Heart left ventricle (tissue), 16 donors: ENCODE data around the gene ZNF22. TPM values are rescaled to one million over a fixed set of nuclear protein-coding genes. Genes with fewer than 3 reads are reported as not detected.

Experiments
- ATAC-seq, 4 donors: fragments of 200-7000 bp; cut with Tn5 transposase; one replicate each; pipeline ENCODE4 v1.9.1; 2020 to 2022; ENCODE audit warnings: moderate library complexity in 4 of 4, mild to moderate bottlenecking in 3 of 4, moderate number of reproducible peaks in 1 of 4
- DNase-seq, 5 donors: peaks; one replicate each; pipeline ENCODE4 v3.0.0-alpha.2; 2020
- H3K27ac ChIP-seq, 12 donors: fragments of 200-600 bp; sonication (generic) in 4 of 12; one replicate each; pipeline versions ENCODE4 v1.5.0 to v1.8.0; 2016 to 2022; ENCODE audit warnings: mild to moderate bottlenecking in 2 of 12
- H3K27me3 ChIP-seq, 9 donors: fragments of 200-600 bp; sonication (generic) in 2 of 9; one replicate each; pipeline versions ENCODE4 v1.5.1 to v1.8.0; 2016 to 2022; ENCODE audit warnings: mild to moderate bottlenecking in 3 of 9
- H3K36me3 ChIP-seq, 9 donors: fragments of 200-600 bp; sonication (generic) in 2 of 9; one replicate each; pipeline versions ENCODE4 v1.5.0 to v1.8.0; 2018 to 2022; ENCODE audit warnings: mild to moderate bottlenecking in 2 of 9
- H3K4me1 ChIP-seq, 12 donors: fragments of 200-600 bp; sonication (generic) in 4 of 12; one replicate each; pipeline versions ENCODE4 v1.5.0 to v1.8.0; 2016 to 2022; ENCODE audit warnings: mild to moderate bottlenecking in 3 of 12
- H3K4me3 ChIP-seq, 12 donors: fragments of 200-600 bp; sonication (generic) in 4 of 12; one replicate each; pipeline versions ENCODE4 v1.5.0 to v1.8.0; 2017 to 2022; ENCODE audit warnings: mild to moderate bottlenecking in 9 of 12, moderate library complexity in 4 of 12
- H3K9me3 ChIP-seq, 12 donors: fragments of 200-600 bp; sonication (generic) in 4 of 12; one replicate each; pipeline versions ENCODE4 v1.5.0 to v1.8.0; 2016 to 2022; ENCODE audit warnings: mild to moderate bottlenecking in 1 of 12
- POLR2A ChIP-seq, 2 donors: fragments of 450-650 bp; IDR thresholded peaks; one replicate each; pipeline ENCODE4 v1.6.1; 2017; ENCODE audit warnings: antibody characterized with exemption in 2 of 2, mild to moderate bottlenecking in 2 of 2, moderate library complexity in 2 of 2
- WGBS, 4 donors: extraction: QIAGEN DNeasy Blood & Tissue Kit in 2 of 4; methylation state at CpG; one replicate each; pipeline versions ENCODE4 v1.1.5 to v1.1.7; 2013 to 2018; 5-methylcytosine and 5-hydroxymethylcytosine counted together
- intact Hi-C, 10 donors: fragments of 100-400 bp; cut with DNase I; formaldehyde crosslinking; loops; one replicate each; pipeline versions ENCODE4 v1.11.1 to v1.14.2; 2022
- polyA plus RNA-seq, 2 donors: library from polyadenylated mRNA; stranded (reverse); fragments of 200-250 nt; gene quantifications; one replicate each; pipeline ENCODE4 v1.2.3, GENCODE V29; 2013
- total RNA-seq, 9 donors: library from RNA; depleted of rRNA in 2 of 9; stranded (reverse); fragments of >200 nt in 2 of 9; fragmentation: NEBNext Ultra II Directional in 3 of 9; extraction: Animal tissue kit (Norgen Biotek cat#: 25700) in 3 of 9; gene quantifications; one replicate each; pipeline versions ENCODE4 v1.1.0 to v1.2.4, GENCODE V29; 2016 to 2023
- TF ChIP-seq, protein P1 (sequence below), 12 donors: fragments of 200-600 bp; sonication (generic) in 4 of 12; IDR thresholded peaks; one replicate each; pipeline versions ENCODE4 v1.5.0 to v1.8.0; 2018 to 2022; ENCODE audit warnings: antibody characterized with exemption in 12 of 12, mild to moderate bottlenecking in 5 of 12
- donor health status: ischemic (EF 13 %, LVEDD 7.1; RV severe dilation, severe dysfunction).
- donor health status: healthy with polysubstance abuse.
- donor health status: DM: no; HTN: yes; CAD: no.
- donor health status: DM: no; HTN: no; CAD: no.
- donor health status: ischemic (EF 25% LVEDD 6.9; RV normal size, moderate dysfunction).
- donor health status: ischemic (EF 25% LVEDD 5.7; RV mildly dilated, moderate dysfunction).
- donor health status: healthy.
- donor health status: DM: yes; HTN: yes; CAD: no.
- donor health status: ischemic (EF 35%, LVEDD 5.7; RV mildly dilated, moderate dysfunction).
- donor health status: nonischemic (EF 11% LVEDD 7.7; RV severe dilation, severe dysfunction).
- donor health status: DM: yes; HTN: yes; CAD: no.
- donor health status: PGD.
- donor health status: ischemic (EF 29% LVEDD 5.4; RV normal size, mild dysfunction).
- donor health status: nonischemic (EF 23%, LVEDD 6.1; RV moderate dilation, normal function).

Gene ZNF22
- total and polyA plus RNA-seq, 11 donors, result 12.6 to 17.5 (median 14.6) TPM

DNA sequence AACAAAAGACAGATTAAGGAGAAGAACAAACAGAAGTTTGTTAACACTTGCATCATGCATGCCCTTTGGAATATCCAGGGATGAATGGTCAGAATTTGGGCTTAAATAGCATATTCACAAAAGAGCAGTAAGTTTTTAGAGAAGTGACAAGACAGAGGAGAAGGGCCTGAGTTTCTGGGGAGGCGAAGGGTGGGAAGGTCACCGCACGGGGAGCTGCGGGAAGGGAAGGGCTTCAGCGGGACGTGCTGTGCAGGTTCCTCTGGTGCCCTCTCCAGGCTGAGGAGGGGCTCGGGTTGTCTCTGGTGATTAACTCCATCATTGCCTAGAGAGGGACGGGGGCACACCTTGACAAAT lies 10.4 kb upstream of the ZNF22 start:
- Histone ChIP-seq H3K27ac (peak overlapping the region in 11 of 12 donors; percentile 0 to 96 (median 64)), H3K27me3 (no peaks in the 10 kb centered on the region), H3K4me1 (peaks cover 9 to 82% (median 64%) of the 10 kb centered on the region in 12 donors), H3K4me3 (no peak overlapping the region), H3K9me3 (no peaks in the 10 kb centered on the region), H3K36me3 (peaks cover 0 to 94% (median 73%) of the 10 kb centered on the region in 9 donors)
- DNase-seq (peak in 3 of 5 donors; percentile 37 to 64 (median 51)), ATAC-seq (peak; percentile 23 to 63 (median 43))
- TF ChIP-seq, protein P1, sequence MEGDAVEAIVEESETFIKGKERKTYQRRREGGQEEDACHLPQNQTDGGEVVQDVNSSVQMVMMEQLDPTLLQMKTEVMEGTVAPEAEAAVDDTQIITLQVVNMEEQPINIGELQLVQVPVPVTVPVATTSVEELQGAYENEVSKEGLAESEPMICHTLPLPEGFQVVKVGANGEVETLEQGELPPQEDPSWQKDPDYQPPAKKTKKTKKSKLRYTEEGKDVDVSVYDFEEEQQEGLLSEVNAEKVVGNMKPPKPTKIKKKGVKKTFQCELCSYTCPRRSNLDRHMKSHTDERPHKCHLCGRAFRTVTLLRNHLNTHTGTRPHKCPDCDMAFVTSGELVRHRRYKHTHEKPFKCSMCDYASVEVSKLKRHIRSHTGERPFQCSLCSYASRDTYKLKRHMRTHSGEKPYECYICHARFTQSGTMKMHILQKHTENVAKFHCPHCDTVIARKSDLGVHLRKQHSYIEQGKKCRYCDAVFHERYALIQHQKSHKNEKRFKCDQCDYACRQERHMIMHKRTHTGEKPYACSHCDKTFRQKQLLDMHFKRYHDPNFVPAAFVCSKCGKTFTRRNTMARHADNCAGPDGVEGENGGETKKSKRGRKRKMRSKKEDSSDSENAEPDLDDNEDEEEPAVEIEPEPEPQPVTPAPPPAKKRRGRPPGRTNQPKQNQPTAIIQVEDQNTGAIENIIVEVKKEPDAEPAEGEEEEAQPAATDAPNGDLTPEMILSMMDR (IDR thresholded peaks at IDR 0.05), result peak in 11 of 12 donors; percentile 22 to 61 (median 44)
- no peak for TF ChIP-seq POLR2A (IDR thresholded peaks at IDR 0.05)
- WGBS, 4 donors, result 13 to 40% (median 21%) methylated on average over 8 of the region's 8 CpGs
- intact Hi-C loops, result loop anchor here in 3 of 10 donors (1.0 to 10.0 kb wide), 4 partner anchors 58 to 1315 kb away; no protein-coding TSS in a partner anchor

DNA sequence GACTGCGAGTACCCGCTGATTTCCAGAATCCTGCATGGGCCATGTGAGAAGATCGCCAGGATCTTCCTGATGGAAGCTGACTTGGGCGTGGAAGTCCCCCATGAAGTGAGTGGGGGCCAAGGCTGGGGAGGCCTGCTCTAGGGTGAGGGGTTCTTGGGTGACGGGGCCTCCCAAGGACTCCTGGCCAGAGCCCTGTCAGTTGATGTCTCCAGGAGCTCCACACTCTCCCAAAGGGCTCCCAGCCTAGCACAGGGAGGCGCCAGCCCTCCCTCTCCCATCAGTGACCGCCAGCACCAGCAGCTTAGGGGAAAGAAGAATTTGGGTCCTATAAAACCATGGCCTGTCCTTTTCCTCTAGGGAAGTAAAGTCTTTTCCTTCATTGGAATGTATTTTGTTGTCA lies 9.8 kb upstream of the ZNF22 start:
- intact Hi-C loops, result loop anchor here in 3 of 10 donors (1.0 to 10.0 kb wide), 4 partner anchors 59 to 1316 kb away; no protein-coding TSS in a partner anchor
- Histone ChIP-seq H3K4me3 (no peak overlapping the region), H3K27ac (peak overlapping the region; percentile 7 to 96 (median 69)), H3K36me3 (peaks cover 0 to 90% (median 71%) of the 10 kb centered on the region in 9 donors), H3K4me1 (peaks cover 11 to 82% (median 64%) of the 10 kb centered on the region in 12 donors), H3K9me3 (no peaks in the 10 kb centered on the region), H3K27me3 (no peaks in the 10 kb centered on the region)
- ATAC-seq (no peak), DNase-seq (peak in 1 of 5 donors; percentile 7)
- 93 to 94% (median 94%) methylated on average over 7 of the region's 7 CpGs for WGBS, 4 donors
- TF ChIP-seq POLR2A (IDR thresholded peaks at IDR 0.05), result no peak
- TF ChIP-seq, protein P1 (IDR thresholded peaks at IDR 0.05), result no peak

DNA sequence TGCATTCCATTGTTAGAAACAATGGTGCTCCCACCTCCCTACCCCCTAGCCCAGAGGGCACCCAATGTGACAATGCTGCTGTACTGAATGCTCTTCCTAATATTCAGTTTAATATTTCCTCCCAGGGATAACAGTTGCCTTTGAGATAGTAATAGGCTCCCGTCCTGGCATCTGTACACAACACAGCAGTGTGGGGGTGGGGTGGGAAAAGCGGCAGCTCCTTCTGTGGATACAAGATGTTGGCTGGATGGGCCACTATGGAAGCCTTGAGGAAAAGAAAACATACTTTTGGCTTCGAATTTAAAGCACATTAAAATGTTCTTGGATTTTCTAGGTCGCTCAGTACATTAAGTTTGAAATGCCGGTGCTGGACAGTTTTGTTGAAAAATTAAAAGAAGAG lies 9.2 kb upstream of the ZNF22 start:
- no peak for ATAC-seq
- H3K4me3 ChIP-seq, result no peak overlapping the region
- peak in 2 of 5 donors; percentile 52 to 56 for DNase-seq
- H3K27me3 ChIP-seq, result no peaks in the 10 kb centered on the region
- no peaks in the 10 kb centered on the region for H3K9me3 ChIP-seq
- 47 to 58% (median 52%) methylated on average over 5 of the region's 5 CpGs for WGBS, 4 donors
- intact Hi-C loops, result loop anchor here in 2 of 10 donors (5.0 to 10.0 kb wide), 3 partner anchors 59 to 1317 kb away; no protein-coding TSS in a partner anchor
- peaks cover 0 to 84% (median 65%) of the 10 kb centered on the region in 9 donors for H3K36me3 ChIP-seq
- TF ChIP-seq, protein P1 (IDR thresholded peaks at IDR 0.05), result no peak
- no peak for TF ChIP-seq POLR2A (IDR thresholded peaks at IDR 0.05)
- H3K4me1 ChIP-seq, result peaks cover 13 to 82% (median 64%) of the 10 kb centered on the region in 12 donors
- H3K27ac ChIP-seq, result peak overlapping the region; percentile 15 to 96 (median 72)

DNA sequence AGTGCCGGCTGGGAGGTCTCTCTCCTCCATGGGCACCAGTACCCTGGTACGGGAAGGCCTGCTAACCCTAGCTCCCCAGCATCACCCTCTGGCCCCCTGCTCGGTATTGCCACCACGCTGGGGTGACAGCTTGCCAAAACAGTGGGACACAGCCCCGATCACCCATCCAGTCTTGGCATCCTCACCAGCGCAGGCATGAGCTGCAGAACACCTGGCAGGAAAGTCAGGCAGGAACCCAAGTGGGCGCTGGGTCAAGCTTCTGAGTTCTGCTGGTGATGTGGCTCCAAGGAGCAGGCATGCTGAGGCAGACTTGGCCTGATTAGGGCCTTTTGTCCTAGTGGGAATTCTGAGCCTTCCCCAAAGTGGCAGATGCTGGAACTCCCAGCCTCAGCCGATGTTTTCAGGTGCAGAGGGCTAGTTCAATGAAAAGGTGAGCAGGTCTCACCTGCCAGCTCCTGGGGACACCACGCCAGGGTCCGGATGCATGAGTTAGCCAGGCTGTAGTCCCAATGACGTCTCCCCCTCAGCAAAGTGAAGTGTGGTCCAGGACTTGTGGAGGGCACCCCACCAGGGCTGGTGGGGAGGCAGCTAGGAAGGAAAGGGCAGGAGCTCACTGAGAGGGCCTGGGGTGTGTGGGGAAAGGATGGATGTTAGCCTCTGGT lies 8.5 kb upstream of the ZNF22 start:
- TF ChIP-seq POLR2A (IDR thresholded peaks at IDR 0.05), result no peak
- TF ChIP-seq, protein P1 (IDR thresholded peaks at IDR 0.05), result no peak
- H3K27ac ChIP-seq, result peak overlapping the region; percentile 15 to 96 (median 72)
- H3K27me3 ChIP-seq, result no peaks in the 10 kb centered on the region
- H3K4me1 ChIP-seq, result peaks cover 13 to 82% (median 65%) of the 10 kb centered on the region in 12 donors
- intact Hi-C loops, result loop anchor here in 2 of 10 donors (5.0 to 10.0 kb wide), 3 partner anchors 60 to 1317 kb away; no protein-coding TSS in a partner anchor
- ATAC-seq (no peak), DNase-seq (peak in 4 of 5 donors; percentile 22 to 75 (median 50))
- H3K9me3 ChIP-seq, result no peaks in the 10 kb centered on the region
- 62 to 75% (median 66%) methylated on average over 9 to 11 of the region's 11 CpGs for WGBS, 4 donors
- no peak overlapping the region for H3K4me3 ChIP-seq
- peaks cover 0 to 78% (median 59%) of the 10 kb centered on the region in 9 donors for H3K36me3 ChIP-seq
